ENCODE results near the gene PPOX. TPM values are rescaled to one million over a fixed set of nuclear protein-coding genes. Genes with fewer than 3 reads are reported as not detected.

Gene PPOX
- total RNA-seq, 1 donor from 2014 or later: 56.5 TPM

DNA sequence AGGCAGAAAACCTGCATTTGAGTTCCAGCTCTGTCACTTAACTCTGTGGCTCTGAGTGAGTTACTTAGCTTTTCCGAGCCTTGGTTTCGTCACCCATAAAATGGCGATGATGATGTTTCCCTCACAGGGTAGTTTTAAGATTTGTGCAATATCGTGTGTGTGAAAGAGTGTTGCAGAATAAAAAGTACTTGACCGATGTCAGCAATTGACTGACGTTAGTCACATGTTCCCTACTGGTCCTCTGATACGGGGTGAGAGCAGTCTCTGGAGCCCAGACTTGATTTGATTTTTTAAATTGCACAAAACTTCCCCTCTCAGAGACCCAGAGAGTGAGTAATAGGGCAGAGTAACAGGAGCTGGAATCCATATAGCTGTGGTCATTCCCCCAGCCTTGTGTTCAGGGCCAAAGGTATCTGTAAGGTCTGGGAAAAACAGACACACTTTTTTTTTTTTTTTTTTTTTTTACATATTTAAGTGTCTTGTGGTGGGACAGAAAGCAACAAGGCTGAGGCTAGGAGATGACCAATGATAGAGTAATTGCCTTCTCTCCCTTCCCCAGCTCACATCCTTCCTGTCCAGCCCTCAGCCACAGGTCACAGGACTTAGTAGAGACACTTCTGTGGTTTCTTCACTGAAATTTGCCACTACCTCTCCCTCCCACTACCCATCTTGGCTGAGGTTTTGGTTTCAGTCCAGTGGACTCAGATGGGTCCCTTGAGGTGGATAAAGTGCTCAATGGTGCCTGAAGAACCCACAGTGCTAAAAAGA is 50.9 kb downstream of the PPOX start:
- Mint-ChIP-seq H3K9me3 (ENCODE audit: low read depth) (no peaks in the 10 kb centered on the region), H3K36me3 (ENCODE audit: insufficient read depth) (peaks cover 19% of the 10 kb centered on the region), H3K27ac (peak overlapping the region; percentile 73), H3K27me3 (no peaks in the 10 kb centered on the region), H3K4me3 (ENCODE audit: low read depth) (no peak overlapping the region), H3K4me1 (ENCODE audit: low read depth) (peaks cover 43% of the 10 kb centered on the region)
- TF ChIP-seq, protein P1, sequence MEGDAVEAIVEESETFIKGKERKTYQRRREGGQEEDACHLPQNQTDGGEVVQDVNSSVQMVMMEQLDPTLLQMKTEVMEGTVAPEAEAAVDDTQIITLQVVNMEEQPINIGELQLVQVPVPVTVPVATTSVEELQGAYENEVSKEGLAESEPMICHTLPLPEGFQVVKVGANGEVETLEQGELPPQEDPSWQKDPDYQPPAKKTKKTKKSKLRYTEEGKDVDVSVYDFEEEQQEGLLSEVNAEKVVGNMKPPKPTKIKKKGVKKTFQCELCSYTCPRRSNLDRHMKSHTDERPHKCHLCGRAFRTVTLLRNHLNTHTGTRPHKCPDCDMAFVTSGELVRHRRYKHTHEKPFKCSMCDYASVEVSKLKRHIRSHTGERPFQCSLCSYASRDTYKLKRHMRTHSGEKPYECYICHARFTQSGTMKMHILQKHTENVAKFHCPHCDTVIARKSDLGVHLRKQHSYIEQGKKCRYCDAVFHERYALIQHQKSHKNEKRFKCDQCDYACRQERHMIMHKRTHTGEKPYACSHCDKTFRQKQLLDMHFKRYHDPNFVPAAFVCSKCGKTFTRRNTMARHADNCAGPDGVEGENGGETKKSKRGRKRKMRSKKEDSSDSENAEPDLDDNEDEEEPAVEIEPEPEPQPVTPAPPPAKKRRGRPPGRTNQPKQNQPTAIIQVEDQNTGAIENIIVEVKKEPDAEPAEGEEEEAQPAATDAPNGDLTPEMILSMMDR (IDR thresholded peaks at IDR 0.05; ENCODE audit: unreplicated experiment): no peak
- no peak for DNase-seq (ENCODE audit: low spot score, unreplicated experiment)

DNA sequence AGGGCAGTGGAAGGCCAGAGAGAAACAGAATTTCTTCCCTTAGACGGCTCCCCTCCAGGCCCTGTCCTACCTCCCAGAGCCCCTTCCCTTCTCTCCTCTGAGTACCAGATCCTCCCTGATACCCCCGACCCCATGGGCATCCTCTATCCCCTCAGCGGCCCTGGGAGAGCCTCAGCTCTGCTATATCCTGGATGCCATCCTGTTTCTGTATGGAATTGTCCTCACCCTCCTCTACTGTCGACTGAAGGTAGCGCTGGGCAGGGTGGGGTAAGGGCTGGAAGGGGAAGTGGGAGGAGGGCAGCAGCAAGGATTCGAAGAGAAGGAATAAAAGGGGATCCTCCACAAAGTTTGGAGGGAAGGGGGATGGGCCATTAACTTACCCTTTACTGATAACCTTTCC is 51.6 kb downstream of the PPOX start:
- TF ChIP-seq, protein P1 (IDR thresholded peaks at IDR 0.05; ENCODE audit: unreplicated experiment): no peak
- DNase-seq (ENCODE audit: low spot score, unreplicated experiment): no peak
- Mint-ChIP-seq H3K9me3 (ENCODE audit: low read depth) (no peaks in the 10 kb centered on the region), H3K27ac (no peak overlapping the region), H3K36me3 (ENCODE audit: insufficient read depth) (peaks cover 17% of the 10 kb centered on the region), H3K27me3 (no peaks in the 10 kb centered on the region), H3K4me3 (ENCODE audit: low read depth) (no peak overlapping the region), H3K4me1 (ENCODE audit: low read depth) (peaks cover 45% of the 10 kb centered on the region)

DNA sequence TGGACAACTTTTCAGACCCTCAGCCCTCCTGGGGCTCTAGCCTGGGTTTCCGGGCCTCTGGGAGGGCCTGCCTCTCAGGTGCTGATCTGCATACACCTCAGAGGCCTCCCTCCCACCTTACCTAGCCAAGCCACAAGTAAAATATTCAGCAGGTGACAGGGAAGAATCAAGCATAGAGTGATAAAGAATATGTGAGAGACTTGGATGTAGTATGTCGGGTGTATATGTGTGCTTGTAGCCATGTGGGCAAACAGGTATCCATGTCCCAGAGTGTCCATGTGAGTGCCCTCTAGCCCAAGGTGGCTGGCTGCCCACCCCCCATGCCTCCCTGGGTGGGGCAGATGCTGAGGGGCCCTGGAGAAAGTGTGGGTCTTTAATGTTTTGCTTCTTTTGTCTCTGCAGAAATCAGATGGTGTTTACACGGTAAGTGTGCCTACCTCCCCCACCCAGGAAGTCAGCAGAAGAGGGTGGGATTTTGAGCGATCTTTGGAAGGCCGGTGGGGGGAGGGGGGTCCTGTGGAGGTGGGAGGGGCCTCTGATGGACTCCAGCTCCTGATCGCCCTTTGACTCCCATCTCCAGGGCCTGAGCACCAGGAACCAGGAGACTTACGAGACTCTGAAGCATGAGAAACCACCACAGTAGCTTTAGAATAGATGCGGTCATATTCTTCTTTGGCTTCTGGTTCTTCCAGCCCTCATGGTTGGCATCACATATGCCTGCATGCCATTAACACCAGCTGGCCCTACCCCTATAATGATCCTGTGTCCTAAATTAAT is 52.3 kb downstream of the PPOX start:
- TF ChIP-seq, protein P1 (IDR thresholded peaks at IDR 0.05; ENCODE audit: unreplicated experiment): no peak
- Mint-ChIP-seq H3K4me1 (ENCODE audit: low read depth) (peaks cover 49% of the 10 kb centered on the region), H3K4me3 (ENCODE audit: low read depth) (peak overlapping the region; percentile 16), H3K9me3 (ENCODE audit: low read depth) (no peaks in the 10 kb centered on the region), H3K36me3 (ENCODE audit: insufficient read depth) (peaks cover 13% of the 10 kb centered on the region), H3K27ac (peak overlapping the region; percentile 94), H3K27me3 (no peaks in the 10 kb centered on the region)
- no peak for DNase-seq (ENCODE audit: low spot score, unreplicated experiment)

DNA sequence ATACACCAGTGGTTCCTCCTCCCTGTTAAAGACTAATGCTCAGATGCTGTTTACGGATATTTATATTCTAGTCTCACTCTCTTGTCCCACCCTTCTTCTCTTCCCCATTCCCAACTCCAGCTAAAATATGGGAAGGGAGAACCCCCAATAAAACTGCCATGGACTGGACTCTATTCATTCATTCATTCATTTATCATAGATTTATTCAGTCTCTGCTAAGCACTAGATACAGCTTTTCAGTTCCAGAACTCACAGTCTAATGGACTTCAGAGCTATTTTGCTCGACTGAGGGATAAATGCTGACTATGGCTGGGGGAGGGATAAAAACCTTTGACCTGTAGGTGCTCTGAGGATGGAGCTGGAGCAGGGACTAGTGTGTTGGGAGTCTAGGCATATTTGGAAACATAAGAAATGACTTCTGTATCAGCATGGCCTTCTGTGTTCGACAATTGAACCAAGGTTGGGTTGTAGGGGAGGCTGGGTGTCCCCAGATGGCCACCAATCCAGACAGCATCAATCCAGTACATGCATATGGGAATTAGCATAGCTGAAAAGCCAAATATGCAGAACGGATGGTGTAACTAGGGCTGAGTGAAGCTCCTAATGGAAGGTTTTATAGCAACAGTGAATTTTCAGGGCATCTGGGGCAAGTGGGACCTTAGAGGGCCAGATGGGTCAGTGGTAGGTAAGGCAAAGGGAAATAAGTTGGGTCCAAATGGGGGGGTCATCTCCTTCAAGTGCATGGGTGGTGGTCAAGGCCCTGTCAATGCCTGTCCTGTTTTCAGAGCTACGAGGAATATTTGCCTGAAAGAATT is 53.1 kb downstream of the PPOX start:
- Mint-ChIP-seq H3K27ac (peak overlapping the region; percentile 94), H3K4me3 (ENCODE audit: low read depth) (no peak overlapping the region), H3K36me3 (ENCODE audit: insufficient read depth) (peaks cover 7% of the 10 kb centered on the region), H3K9me3 (ENCODE audit: low read depth) (no peaks in the 10 kb centered on the region), H3K4me1 (ENCODE audit: low read depth) (peaks cover 57% of the 10 kb centered on the region), H3K27me3 (no peaks in the 10 kb centered on the region)
- TF ChIP-seq, protein P1 (IDR thresholded peaks at IDR 0.05; ENCODE audit: unreplicated experiment): no peak
- no peak for DNase-seq (ENCODE audit: low spot score, unreplicated experiment)

DNA sequence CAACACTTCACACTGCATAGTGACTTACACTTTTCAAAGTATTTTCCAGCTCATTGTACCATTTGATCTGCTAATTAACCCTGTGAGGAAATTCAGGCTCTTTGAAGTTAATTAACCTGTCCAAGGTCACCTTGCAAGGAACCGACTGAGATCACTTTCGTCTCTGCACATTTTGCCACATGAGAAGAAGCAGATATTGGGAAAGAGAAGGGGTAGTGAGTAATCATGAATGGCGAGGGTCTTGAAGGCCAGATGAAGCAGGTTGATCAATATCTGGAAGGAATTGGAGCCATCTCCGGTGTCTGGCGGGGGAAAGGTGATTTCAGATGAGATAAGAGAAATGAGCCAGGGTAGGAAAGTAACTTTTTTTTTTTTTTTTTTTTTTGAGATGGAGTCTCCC is 53.8 kb downstream of the PPOX start:
- Mint-ChIP-seq H3K27ac (no peak overlapping the region), H3K9me3 (ENCODE audit: low read depth) (no peaks in the 10 kb centered on the region), H3K36me3 (ENCODE audit: insufficient read depth) (peaks cover 3% of the 10 kb centered on the region), H3K4me1 (ENCODE audit: low read depth) (peaks cover 60% of the 10 kb centered on the region), H3K4me3 (ENCODE audit: low read depth) (no peak overlapping the region), H3K27me3 (no peaks in the 10 kb centered on the region)
- no peak for DNase-seq (ENCODE audit: low spot score, unreplicated experiment)
- TF ChIP-seq, protein P1 (IDR thresholded peaks at IDR 0.05; ENCODE audit: unreplicated experiment): no peak

All from progenitor cell of endocrine pancreas (in vitro differentiated cells).